WTC11 (cell line): ENCODE results near the gene DMPK.

Experiments
- AFF4 ChIP-seq: sonication (generic); formaldehyde crosslinking; IDR thresholded peaks from 2 replicates; pipeline ENCODE4 v1.8.1; 2023; ENCODE audit warnings: mild to moderate bottlenecking, missing genetic modification reagents, borderline replicate concordance
- CTCF ChIP-seq: fragments of 200-600 bp; IDR thresholded peaks from 2 replicates; pipeline ENCODE4 v1.8.0; 2022; ENCODE audit warnings: antibody characterized with exemption
- GABPB1 ChIP-seq: sonication (generic); formaldehyde crosslinking; IDR thresholded peaks from 2 replicates; pipeline ENCODE4 v1.8.1; 2023; ENCODE audit warnings: mild to moderate bottlenecking, missing genetic modification reagents

GRCh38 chr19:45757695-45758094, 24.6 kb downstream of the DMPK start:
- TF ChIP-seq AFF4 (CRISPR knock-in tag) (no peak), CTCF (no peak), GABPB1 (CRISPR knock-in tag) (no peak)
